PC-9 (cell line): ENCODE data around the gene CREBBP.

ENCODE experiments used
- CTCF ChIP-seq: fragments of 200-600 bp; sonication (generic); conservative IDR thresholded peaks from 2 replicates; pipeline ENCODE4 v1.6.1; 2017; ENCODE audit warnings: mixed run types, antibody characterized with exemption, mild to moderate bottlenecking, moderate library complexity
- EZH2 ChIP-seq: fragments of 200-600 bp; sonication (generic); IDR thresholded peaks from 2 replicates; pipeline ENCODE4 v1.8.0; 2017; ENCODE audit warnings: antibody characterized with exemption, low read depth

GRCh38 chr16:3835089-3835602 is 45.4 kb downstream of the CREBBP start:
- no peak for TF ChIP-seq CTCF
- TF ChIP-seq EZH2: no peak
